ENCODE measurements around the gene EAF1.
"Not testable (repeated sequence)": the region's sequence is repeated elsewhere in the genome, so short reads cannot be mapped to it uniquely, and the experiment has no call there.

Gene EAF1

DNA sequence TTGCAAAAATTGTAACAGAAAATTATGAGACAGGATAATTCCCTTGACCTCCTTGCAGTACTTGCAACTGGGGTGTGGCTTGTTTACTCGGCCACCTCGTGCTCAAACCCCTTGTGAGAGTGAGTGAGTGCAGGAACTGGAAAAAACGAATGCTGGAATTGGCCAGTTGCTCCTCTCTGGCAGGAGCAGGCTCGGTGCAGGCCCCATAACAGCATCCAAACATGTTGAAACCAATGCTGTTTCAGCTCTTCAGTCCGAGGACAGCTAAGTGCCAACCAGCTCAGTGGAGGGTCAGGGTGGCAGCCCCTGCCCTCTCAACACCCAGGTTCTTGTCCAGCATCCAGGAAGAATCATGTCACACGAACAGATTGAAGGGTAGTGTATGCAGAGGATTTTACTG is 36.9 kb upstream of the EAF1 start:
- Histone ChIP-seq H3K79me2 (ENCODE audit: insufficient read depth, low read length) (no peaks in the 10 kb centered on the region), H3K27me3 (ENCODE audit: low read length) (no peaks in the 10 kb centered on the region), H4K20me1 (ENCODE audit: low read depth, low read length) (no peaks in the 10 kb centered on the region), H3K36me3 (ENCODE audit: low read length) (no peaks in the 10 kb centered on the region), H3F3A (ENCODE audit: insufficient read depth) (no peaks in the 10 kb centered on the region), H3K9me2 (replicated peaks; ENCODE audit: insufficient read depth, low read length) (no peaks in the 10 kb centered on the region), H3K4me3 (ENCODE audit: insufficient read depth, low read length, poor library complexity, severe bottlenecking) (no peak overlapping the region), H3K9ac (ENCODE audit: low read length) (no peak overlapping the region), H3K4me2 (ENCODE audit: low read depth, low read length, poor library complexity, severe bottlenecking) (no peak overlapping the region), H3K27ac (ENCODE audit: low read depth, low read length) (no peak overlapping the region), H2AFZ (ENCODE audit: low read depth, low read length, severe bottlenecking) (no peak overlapping the region), H3K9me3 (ENCODE audit: insufficient read depth, low read length) (no peaks in the 10 kb centered on the region)
- TF ChIP-seq, protein P1, sequence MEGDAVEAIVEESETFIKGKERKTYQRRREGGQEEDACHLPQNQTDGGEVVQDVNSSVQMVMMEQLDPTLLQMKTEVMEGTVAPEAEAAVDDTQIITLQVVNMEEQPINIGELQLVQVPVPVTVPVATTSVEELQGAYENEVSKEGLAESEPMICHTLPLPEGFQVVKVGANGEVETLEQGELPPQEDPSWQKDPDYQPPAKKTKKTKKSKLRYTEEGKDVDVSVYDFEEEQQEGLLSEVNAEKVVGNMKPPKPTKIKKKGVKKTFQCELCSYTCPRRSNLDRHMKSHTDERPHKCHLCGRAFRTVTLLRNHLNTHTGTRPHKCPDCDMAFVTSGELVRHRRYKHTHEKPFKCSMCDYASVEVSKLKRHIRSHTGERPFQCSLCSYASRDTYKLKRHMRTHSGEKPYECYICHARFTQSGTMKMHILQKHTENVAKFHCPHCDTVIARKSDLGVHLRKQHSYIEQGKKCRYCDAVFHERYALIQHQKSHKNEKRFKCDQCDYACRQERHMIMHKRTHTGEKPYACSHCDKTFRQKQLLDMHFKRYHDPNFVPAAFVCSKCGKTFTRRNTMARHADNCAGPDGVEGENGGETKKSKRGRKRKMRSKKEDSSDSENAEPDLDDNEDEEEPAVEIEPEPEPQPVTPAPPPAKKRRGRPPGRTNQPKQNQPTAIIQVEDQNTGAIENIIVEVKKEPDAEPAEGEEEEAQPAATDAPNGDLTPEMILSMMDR (IDR thresholded peaks at IDR 0.05; ENCODE audit: insufficient read depth, low read length, poor library complexity, severe bottlenecking), result no peak
- no peak for TF ChIP-seq EZH2phosphoT487 (conservative IDR thresholded peaks at IDR 0.05; ENCODE audit: low read length)

DNA sequence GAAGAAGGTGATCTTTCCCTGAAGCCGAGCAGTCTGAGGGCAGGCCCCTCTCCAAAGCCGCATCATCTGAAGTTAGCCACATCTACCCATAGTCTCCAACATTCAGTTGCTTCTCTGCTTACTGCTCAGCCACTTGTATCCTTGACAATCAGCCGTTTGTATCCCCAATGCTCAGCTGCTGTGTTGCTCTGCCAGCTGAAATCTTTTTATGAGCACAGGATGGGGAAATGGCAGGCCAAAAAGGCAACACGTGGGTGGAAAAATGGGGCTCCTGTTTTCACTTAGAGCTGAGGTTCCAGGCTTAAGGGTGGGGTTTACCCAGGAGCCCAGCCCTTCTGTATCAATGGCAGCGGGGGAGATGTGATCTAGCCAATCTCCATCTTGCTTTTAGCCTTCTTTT is 36.4 kb upstream of the EAF1 start:
- Histone ChIP-seq H3K4me2 (ENCODE audit: low read depth, low read length, poor library complexity, severe bottlenecking) (no peak overlapping the region), H3K27me3 (ENCODE audit: low read length) (no peaks in the 10 kb centered on the region), H3K36me3 (ENCODE audit: low read length) (no peaks in the 10 kb centered on the region), H3K27ac (ENCODE audit: low read depth, low read length) (no peak overlapping the region), H3K4me3 (ENCODE audit: insufficient read depth, low read length, poor library complexity, severe bottlenecking) (no peak overlapping the region), H2AFZ (ENCODE audit: low read depth, low read length, severe bottlenecking) (no peak overlapping the region), H3K9me2 (replicated peaks; ENCODE audit: insufficient read depth, low read length) (no peaks in the 10 kb centered on the region), H3K9ac (ENCODE audit: low read length) (no peak overlapping the region), H4K20me1 (ENCODE audit: low read depth, low read length) (no peaks in the 10 kb centered on the region), H3K79me2 (ENCODE audit: insufficient read depth, low read length) (no peaks in the 10 kb centered on the region), H3K9me3 (ENCODE audit: insufficient read depth, low read length) (no peaks in the 10 kb centered on the region), H3F3A (ENCODE audit: insufficient read depth) (no peaks in the 10 kb centered on the region)
- no peak for TF ChIP-seq EZH2phosphoT487 (conservative IDR thresholded peaks at IDR 0.05; ENCODE audit: low read length)

- H3F3A ChIP-seq (ENCODE audit: insufficient read depth); H3K4me2 ChIP-seq (ENCODE audit: low read depth, low read length, poor library complexity, severe bottlenecking); H3K27me3 ChIP-seq (ENCODE audit: low read length); H3K9me2 ChIP-seq (replicated peaks; ENCODE audit: insufficient read depth, low read length); H2AFZ ChIP-seq (ENCODE audit: low read depth, low read length, severe bottlenecking); H3K36me3 ChIP-seq (ENCODE audit: low read length); H3K9me3 ChIP-seq (ENCODE audit: insufficient read depth, low read length); H3K79me2 ChIP-seq (ENCODE audit: insufficient read depth, low read length); H3K27ac ChIP-seq (ENCODE audit: low read depth, low read length); H3K4me3 ChIP-seq (ENCODE audit: insufficient read depth, low read length, poor library complexity, severe bottlenecking); H4K20me1 ChIP-seq (ENCODE audit: low read depth, low read length); H3K9ac ChIP-seq (ENCODE audit: low read length): not testable (repeated sequence)
These were observed 34.1 kb upstream of the EAF1 start for GRCh38 chr3:15393252-15393651.

DNA sequence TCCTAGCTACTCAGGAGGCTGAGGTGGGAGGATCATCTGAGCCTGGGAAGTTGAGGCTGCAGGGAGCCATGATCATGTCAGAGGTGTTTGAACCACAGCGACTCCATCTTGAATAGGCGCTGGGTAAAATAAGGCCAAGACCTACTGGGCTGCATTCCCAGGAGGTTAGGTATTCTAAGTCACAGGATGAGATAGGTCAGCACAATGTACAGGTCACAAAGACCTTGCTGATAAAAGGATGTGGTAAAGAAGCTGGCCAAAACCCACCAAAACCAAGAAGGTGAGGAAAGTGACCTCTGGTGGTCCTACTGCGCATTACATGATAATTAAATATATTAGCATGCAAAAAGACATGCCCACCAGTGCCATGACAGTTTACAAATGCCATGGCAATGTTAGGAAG is 28.7 kb upstream of the EAF1 start:
- not testable (repeated sequence) for H3K9me3 ChIP-seq (ENCODE audit: insufficient read depth, low read length); H3K4me3 ChIP-seq (ENCODE audit: insufficient read depth, low read length, poor library complexity, severe bottlenecking); H4K20me1 ChIP-seq (ENCODE audit: low read depth, low read length); H3K9ac ChIP-seq (ENCODE audit: low read length); H3K9me2 ChIP-seq (replicated peaks; ENCODE audit: insufficient read depth, low read length); H3K36me3 ChIP-seq (ENCODE audit: low read length); H3K27me3 ChIP-seq (ENCODE audit: low read length); H3K79me2 ChIP-seq (ENCODE audit: insufficient read depth, low read length); H3K4me2 ChIP-seq (ENCODE audit: low read depth, low read length, poor library complexity, severe bottlenecking); H2AFZ ChIP-seq (ENCODE audit: low read depth, low read length, severe bottlenecking); H3F3A ChIP-seq (ENCODE audit: insufficient read depth); H3K27ac ChIP-seq (ENCODE audit: low read depth, low read length)
- TF ChIP-seq, protein P1 (IDR thresholded peaks at IDR 0.05; ENCODE audit: insufficient read depth, low read length, poor library complexity, severe bottlenecking), result peak; percentile 21

Measured in SU-DHL-6 (cell line).